Stomach (tissue), 4 donors: ENCODE results near the gene TCIRG1.

Experiments used
- EP300 ChIP-seq: sonication (generic); formaldehyde crosslinking; IDR thresholded peaks from one replicate; pipeline ENCODE4 v1.6.1; 2017; ENCODE audit warnings: antibody characterized with exemption
- POLR2A ChIP-seq, 4 donors: fragments of 450-650 bp; IDR thresholded peaks; one replicate each; pipeline ENCODE4 v1.6.1; 2016; ENCODE audit warnings: antibody characterized with exemption in 4 of 4, control low read depth in 2 of 4, mild to moderate bottlenecking in 1 of 4, moderate library complexity in 1 of 4
- POLR2AphosphoS5 ChIP-seq, 3 donors: sonication (generic); formaldehyde crosslinking; IDR thresholded peaks; one replicate each; pipeline ENCODE4 v1.6.1; 2016; ENCODE audit warnings: antibody characterized with exemption in 3 of 3
- TF ChIP-seq, protein P1 (sequence below), 7 experiments: fragments of 450-650 bp in 4 of 7; fragments of 200-600 bp in 3 of 7; sonication (generic) in 3 of 7; IDR thresholded peaks; one replicate each; pipeline ENCODE4 v1.5.1; 2016 to 2019; ENCODE audit warnings: antibody characterized with exemption in 7 of 7, control low read depth in 2 of 7, mild to moderate bottlenecking in 1 of 7

DNA sequence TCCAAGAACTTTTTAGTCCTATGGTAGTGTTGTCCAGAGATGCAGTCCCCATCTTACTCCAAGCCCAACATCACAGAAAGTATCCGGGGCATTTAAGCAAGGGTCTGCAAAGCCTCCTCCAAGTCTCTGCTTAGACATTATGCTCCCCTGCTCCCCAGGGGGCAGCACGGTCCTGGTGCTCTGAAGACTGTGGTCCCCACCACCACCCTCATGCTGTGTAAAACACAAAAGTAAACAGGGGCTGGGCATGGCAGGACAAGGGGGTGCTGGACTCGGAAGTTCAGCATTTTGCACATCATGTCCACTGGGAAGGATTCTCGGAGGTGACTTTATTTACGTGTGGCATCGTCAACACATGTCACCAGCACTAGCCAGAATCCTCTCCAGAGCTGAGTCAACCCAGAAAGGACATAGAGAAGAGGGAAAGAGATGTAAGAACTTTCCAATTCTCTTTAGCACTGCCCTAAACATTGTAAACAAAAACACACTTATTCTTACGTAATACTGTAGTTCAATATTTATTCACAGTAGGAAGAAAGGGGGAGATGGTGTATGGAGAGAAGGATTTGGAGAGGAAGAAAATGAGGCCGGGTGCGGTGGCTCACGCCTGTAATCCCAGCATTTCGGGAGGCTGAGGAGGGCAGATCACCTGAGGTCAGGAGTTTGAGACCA is 37.7 kb downstream of the TCIRG1 start:
- TF ChIP-seq, protein P1, sequence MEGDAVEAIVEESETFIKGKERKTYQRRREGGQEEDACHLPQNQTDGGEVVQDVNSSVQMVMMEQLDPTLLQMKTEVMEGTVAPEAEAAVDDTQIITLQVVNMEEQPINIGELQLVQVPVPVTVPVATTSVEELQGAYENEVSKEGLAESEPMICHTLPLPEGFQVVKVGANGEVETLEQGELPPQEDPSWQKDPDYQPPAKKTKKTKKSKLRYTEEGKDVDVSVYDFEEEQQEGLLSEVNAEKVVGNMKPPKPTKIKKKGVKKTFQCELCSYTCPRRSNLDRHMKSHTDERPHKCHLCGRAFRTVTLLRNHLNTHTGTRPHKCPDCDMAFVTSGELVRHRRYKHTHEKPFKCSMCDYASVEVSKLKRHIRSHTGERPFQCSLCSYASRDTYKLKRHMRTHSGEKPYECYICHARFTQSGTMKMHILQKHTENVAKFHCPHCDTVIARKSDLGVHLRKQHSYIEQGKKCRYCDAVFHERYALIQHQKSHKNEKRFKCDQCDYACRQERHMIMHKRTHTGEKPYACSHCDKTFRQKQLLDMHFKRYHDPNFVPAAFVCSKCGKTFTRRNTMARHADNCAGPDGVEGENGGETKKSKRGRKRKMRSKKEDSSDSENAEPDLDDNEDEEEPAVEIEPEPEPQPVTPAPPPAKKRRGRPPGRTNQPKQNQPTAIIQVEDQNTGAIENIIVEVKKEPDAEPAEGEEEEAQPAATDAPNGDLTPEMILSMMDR (IDR thresholded peaks at IDR 0.05), result peak in 3 of 7 experiments; percentile 11 to 34 (median 27)
- TF ChIP-seq POLR2A (IDR thresholded peaks at IDR 0.05) (no peak), POLR2AphosphoS5 (IDR thresholded peaks at IDR 0.05) (no peak), EP300 (no peak)
